ENCODE data around the gene NOL12. TPM values are rescaled to one million over a fixed set of nuclear protein-coding genes. Genes with fewer than 3 reads are reported as not detected.
A peak's percentile ranks its signal among the peaks of the same experiment; 100 is the strongest.
"Not testable (repeated sequence)": the region's sequence is repeated elsewhere in the genome, so short reads cannot be mapped to it uniquely, and the experiment has no call there.

Gene NOL12
- total RNA-seq, 6 donors from 2014 or later, result 23.5 to 89.1 (median 26.7) TPM

DNA sequence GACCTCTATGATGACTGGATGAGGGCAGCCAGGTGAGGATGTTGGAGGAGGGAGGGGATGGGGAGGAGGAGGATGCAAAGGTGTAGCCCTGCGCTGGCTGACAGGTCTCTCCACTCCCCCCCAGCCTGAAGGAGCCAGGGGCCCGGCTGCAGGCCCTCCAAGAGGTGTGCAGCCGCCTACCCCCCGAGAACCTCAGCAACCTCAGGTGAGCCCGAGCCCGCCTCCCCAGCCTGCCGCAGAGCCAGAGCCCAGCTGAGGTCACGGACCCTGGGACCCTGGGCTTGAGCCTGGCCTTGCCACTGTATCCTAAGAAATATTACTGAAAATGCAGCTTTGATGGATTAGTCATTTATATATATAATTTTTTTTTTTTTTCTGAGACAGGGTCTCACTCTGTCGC lies 38.8 kb upstream of the NOL12 start:
- Histone ChIP-seq H3K4me3 (no peak overlapping the region), H3K27ac (no peak overlapping the region), H3K27me3 (no peaks in the 10 kb centered on the region), H3K9me3 (no peaks in the 10 kb centered on the region), H3K36me3 (peaks cover 0 to 59% (median 18%) of the 10 kb centered on the region in 4 donors), H3K4me1 (peaks cover 5 to 10% (median 9%) of the 10 kb centered on the region in 4 donors)
- TF ChIP-seq, protein P1, sequence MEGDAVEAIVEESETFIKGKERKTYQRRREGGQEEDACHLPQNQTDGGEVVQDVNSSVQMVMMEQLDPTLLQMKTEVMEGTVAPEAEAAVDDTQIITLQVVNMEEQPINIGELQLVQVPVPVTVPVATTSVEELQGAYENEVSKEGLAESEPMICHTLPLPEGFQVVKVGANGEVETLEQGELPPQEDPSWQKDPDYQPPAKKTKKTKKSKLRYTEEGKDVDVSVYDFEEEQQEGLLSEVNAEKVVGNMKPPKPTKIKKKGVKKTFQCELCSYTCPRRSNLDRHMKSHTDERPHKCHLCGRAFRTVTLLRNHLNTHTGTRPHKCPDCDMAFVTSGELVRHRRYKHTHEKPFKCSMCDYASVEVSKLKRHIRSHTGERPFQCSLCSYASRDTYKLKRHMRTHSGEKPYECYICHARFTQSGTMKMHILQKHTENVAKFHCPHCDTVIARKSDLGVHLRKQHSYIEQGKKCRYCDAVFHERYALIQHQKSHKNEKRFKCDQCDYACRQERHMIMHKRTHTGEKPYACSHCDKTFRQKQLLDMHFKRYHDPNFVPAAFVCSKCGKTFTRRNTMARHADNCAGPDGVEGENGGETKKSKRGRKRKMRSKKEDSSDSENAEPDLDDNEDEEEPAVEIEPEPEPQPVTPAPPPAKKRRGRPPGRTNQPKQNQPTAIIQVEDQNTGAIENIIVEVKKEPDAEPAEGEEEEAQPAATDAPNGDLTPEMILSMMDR (IDR thresholded peaks at IDR 0.05), result no peak
- no peak for TF ChIP-seq EP300 (IDR thresholded peaks at IDR 0.05)
- no peak for TF ChIP-seq POLR2AphosphoS5 (IDR thresholded peaks at IDR 0.05)
- TF ChIP-seq POLR2A (IDR thresholded peaks at IDR 0.05), result no peak
- ATAC-seq (ENCODE audit: low FRiP score in 2 of 2) (no peak), DNase-seq (no peak)
- WGBS, 2 donors, result 89 to 94% methylated on average over 8 of the region's 9 CpGs

DNA sequence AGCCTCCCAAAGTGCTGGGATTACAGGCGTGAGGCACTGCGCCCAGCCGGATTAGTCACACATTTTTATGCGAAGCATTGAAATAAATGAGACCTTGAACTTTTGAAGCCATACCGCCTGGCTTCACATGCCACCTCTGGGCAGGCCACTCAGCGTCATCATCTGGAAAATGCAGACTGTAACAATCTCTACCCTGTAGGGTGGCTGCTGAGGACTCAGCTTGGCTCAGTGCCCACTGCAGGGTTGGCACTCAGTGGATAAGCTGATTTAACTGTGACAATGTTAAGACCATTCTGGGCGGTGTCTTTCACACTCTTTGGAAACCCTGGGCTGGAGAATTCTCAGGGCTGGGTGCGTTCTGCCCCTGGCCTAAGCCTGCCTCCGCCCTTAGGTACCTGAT lies 38.2 kb upstream of the NOL12 start:
- WGBS, 2 donors, result 84 to 96% methylated on average over 6 to 9 of the region's 9 CpGs
- DNase-seq (no peak), ATAC-seq (ENCODE audit: low FRiP score in 2 of 2) (no peak)

DNA sequence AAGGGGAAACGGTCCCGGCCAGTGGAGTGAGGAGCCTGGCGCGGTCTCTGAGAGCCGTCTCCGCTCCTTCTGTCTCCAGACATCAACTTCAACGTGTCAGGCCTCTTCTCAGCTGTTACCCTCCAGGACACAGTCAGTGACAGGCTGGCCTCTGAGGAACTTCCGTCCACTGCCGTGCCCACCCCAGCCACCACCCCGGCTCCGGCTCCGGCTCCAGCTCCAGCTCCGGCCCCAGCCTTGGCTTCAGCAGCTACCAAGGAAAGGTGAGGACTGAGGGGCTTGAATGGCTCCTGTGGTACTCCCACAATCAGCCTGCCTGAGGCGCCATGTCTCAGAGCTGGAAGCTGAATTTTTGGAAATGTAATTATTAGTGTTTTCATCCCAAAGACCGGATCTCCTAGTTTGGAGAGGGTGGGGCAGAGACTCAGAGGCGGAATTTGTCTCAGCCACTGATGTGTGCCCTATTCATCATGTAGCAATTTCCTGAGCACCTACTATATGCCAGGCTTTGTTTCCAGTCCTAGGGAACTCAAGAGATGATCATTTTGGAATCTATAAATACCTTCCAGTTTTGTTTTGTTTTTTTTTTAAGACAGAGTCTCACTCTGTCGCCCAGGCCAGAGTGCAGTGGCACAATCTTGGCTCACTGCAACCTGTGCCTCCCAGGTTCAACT lies 35.5 kb upstream of the NOL12 start:
- no peaks in the 10 kb centered on the region for H3K9me3 ChIP-seq
- WGBS, 2 donors, result 96% methylated on average over 17 of the region's 17 CpGs
- TF ChIP-seq POLR2AphosphoS5 (IDR thresholded peaks at IDR 0.05), result no peak
- ATAC-seq (ENCODE audit: low FRiP score in 2 of 2), result no peak
- DNase-seq, result no peak
- H3K4me1 ChIP-seq, result no peaks in the 10 kb centered on the region
- no peaks in the 10 kb centered on the region for H3K27me3 ChIP-seq
- peaks cover 0 to 57% (median 25%) of the 10 kb centered on the region in 4 donors for H3K36me3 ChIP-seq
- no peak overlapping the region for H3K27ac ChIP-seq
- no peak overlapping the region for H3K4me3 ChIP-seq

More for the DNA sequence above, 38.2 kb upstream of the NOL12 start:
- Histone ChIP-seq H3K36me3 (peaks cover 0 to 55% (median 18%) of the 10 kb centered on the region in 4 donors), H3K4me1 (peaks cover 3 to 8% (median 8%) of the 10 kb centered on the region in 4 donors), H3K9me3 (no peaks in the 10 kb centered on the region), H3K27ac (no peak overlapping the region), H3K4me3 (no peak overlapping the region), H3K27me3 (no peaks in the 10 kb centered on the region)
- TF ChIP-seq, protein P1 (IDR thresholded peaks at IDR 0.05), result no peak
- TF ChIP-seq POLR2A (IDR thresholded peaks at IDR 0.05) (no peak), EP300 (IDR thresholded peaks at IDR 0.05) (no peak), POLR2AphosphoS5 (IDR thresholded peaks at IDR 0.05) (no peak)

DNA sequence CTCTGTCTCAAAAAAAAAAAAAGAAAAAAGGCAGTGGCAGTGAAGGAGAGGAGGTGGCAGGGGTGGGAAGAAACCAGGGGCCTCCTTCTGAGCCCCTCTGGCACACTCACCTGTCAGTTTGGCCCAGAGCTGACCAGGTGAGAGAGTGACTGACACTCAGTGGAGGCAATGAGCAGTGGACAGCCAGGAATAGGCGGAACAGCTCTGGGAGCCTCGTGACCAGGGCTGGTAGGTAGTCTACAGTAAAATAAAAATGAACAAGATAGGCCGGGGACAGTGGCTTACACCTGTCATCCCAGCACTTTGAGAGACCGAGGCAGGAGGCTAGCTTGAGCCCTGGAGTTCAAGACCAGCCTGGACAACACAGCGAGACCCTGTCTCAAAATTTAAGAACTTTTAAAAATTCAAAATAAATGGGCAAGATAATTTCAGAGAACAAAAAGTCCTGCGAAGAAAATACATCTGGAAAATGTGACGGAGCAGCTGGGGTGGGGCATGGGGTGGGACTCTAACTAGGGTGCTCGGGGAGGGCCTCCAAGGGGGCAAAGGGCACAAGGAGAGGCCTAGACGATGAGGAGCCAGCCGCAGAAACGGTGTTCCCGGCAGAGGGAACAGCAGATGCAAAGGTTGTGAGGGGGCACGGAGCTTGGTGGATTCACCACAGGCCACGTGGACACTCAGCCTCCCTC lies 31.4 kb upstream of the NOL12 start:
- DNase-seq, result no peak

DNA sequence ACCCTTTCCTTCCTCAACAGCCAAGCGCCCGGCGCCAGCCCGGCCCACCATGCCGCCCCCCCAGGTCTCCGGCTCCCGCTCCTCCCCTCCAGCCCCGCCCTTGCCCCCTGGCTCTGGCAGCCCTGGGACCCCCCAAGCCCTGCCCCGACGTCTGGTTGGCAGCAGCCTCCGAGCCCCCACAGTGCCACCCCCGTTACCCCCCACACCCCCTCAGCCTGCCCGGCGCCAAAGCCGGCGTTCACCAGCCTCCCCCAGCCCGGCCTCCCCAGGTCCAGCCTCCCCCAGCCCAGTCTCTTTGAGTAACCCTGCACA lies 30.9 kb upstream of the NOL12 start:
- peaks cover 0 to 31% (median 18%) of the 10 kb centered on the region in 4 donors for H3K36me3 ChIP-seq
- H3K4me3 ChIP-seq, result no peak overlapping the region

More for the DNA sequence above, 31.4 kb upstream of the NOL12 start:
- no peaks in the 10 kb centered on the region for H3K27me3 ChIP-seq
- no peak overlapping the region for H3K4me3 ChIP-seq
- no peak overlapping the region for H3K27ac ChIP-seq
- H3K9me3 ChIP-seq, result no peaks in the 10 kb centered on the region
- TF ChIP-seq, protein P1 (IDR thresholded peaks at IDR 0.05), result no peak
- TF ChIP-seq POLR2A (IDR thresholded peaks at IDR 0.05) (no peak), EP300 (IDR thresholded peaks at IDR 0.05) (no peak), POLR2AphosphoS5 (IDR thresholded peaks at IDR 0.05) (no peak)
- peaks cover 0 to 36% (median 20%) of the 10 kb centered on the region in 4 donors for H3K36me3 ChIP-seq
- ATAC-seq (ENCODE audit: low FRiP score in 2 of 2), result no peak
- WGBS, 2 donors, result 89 to 92% methylated on average over 13 to 14 of the region's 14 CpGs
- peaks cover 12 to 17% (median 13%) of the 10 kb centered on the region in 4 donors for H3K4me1 ChIP-seq

DNA sequence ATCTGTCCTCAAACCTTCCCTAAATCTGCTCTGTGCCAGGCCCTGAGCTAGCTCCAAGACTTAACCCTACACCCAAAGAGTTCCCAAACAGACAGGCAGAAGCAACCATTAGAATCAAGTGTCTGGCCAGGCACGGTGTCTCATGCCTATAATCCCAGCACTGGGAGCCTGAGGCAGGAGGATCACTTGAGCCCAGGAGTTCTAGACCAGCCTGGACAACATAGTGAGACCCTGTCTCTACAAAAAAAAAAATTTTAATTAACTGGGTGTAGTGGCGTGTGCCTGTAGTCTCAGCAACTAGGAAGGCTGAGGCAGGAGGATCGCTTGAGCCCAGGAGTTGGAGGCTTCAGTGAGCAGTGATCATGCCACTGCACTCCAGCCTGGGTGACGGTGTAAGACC lies 29.6 kb upstream of the NOL12 start:
- H3K27ac ChIP-seq; H3K9me3 ChIP-seq; H3K4me3 ChIP-seq; DNase-seq; H3K27me3 ChIP-seq; ATAC-seq (ENCODE audit: low FRiP score in 2 of 2): not testable (repeated sequence)
- Histone ChIP-seq H3K4me1 (peaks cover 29 to 35% (median 31%) of the 10 kb centered on the region in 4 donors), H3K36me3 (peaks cover 0 to 18% (median 12%) of the 10 kb centered on the region in 4 donors)
- WGBS, 2 donors, result 92 to 94% methylated on average over 4 of the region's 4 CpGs

More for the DNA sequence above, 30.9 kb upstream of the NOL12 start:
- no peak overlapping the region for H3K27ac ChIP-seq
- 95% methylated on average over 11 of the region's 17 CpGs; no CpG with 5 or more reads in 1 of the 2 donors for WGBS, 2 donors
- peaks cover 17 to 22% (median 18%) of the 10 kb centered on the region in 4 donors for H3K4me1 ChIP-seq
- no peaks in the 10 kb centered on the region for H3K9me3 ChIP-seq
- H3K27me3 ChIP-seq, result no peaks in the 10 kb centered on the region
- no peak for ATAC-seq (ENCODE audit: low FRiP score in 2 of 2)
- peak in 1 of 2 donors; percentile 82 for DNase-seq
- TF ChIP-seq EP300 (IDR thresholded peaks at IDR 0.05), result no peak
- no peak for TF ChIP-seq POLR2AphosphoS5 (IDR thresholded peaks at IDR 0.05)
- no peak for TF ChIP-seq POLR2A (IDR thresholded peaks at IDR 0.05)
